K562 (cell line): ENCODE data around the gene LY6G5B.

Experiments used
- ETV6 ChIP-seq, 3 experiments: fragments of 150-350 bp in 1 of 3; sonication (generic) in 1 of 3; formaldehyde crosslinking in 1 of 3; IDR thresholded peaks; 2 replicates each; pipeline versions ENCODE4 v1.6.1 to v1.8.0; 2014 to 2022; ENCODE audit warnings: borderline replicate concordance in 2 of 3, low read depth in 2 of 3, antibody characterized with exemption in 1 of 3, low read length in 1 of 3, mild to moderate bottlenecking in 1 of 3, missing genetic modification reagents in 1 of 3
- FOSL1 ChIP-seq: fragments of 200-800 bp; sonication (Bioruptor generic); conservative IDR thresholded peaks from 2 replicates; pipeline ENCODE4 v1.6.1; 2016; ENCODE audit warnings: missing genetic modification characterization, missing compliant biosample characterization
- GTF2F1 ChIP-seq: IDR thresholded peaks from 2 replicates; pipeline ENCODE4 v1.6.1; 2011; ENCODE audit warnings: low read depth, low read length, improper control_type of control experiment
- MEF2A ChIP-seq: IDR thresholded peaks from 2 replicates; pipeline ENCODE4 v1.6.1; 2011; ENCODE audit warnings: low read depth, mild to moderate bottlenecking, low read length, moderate library complexity; ENCODE audit not compliant: control insufficient read depth
- NRF1 ChIP-seq, 2 experiments: fragments of 450-650 bp; IDR thresholded peaks in 1 of 2; conservative IDR thresholded peaks in 1 of 2; 2 replicates each; pipeline ENCODE4 v1.6.1; 2014; ENCODE audit warnings: mild to moderate bottlenecking in 2 of 2
- SMC3 ChIP-seq: conservative IDR thresholded peaks from 2 replicates; pipeline ENCODE4 v1.6.1; 2011; ENCODE audit warnings: low read depth, low read length, improper control_type of control experiment; ENCODE audit not compliant: insufficient read depth
- SP2 ChIP-seq: IDR thresholded peaks from 2 replicates; pipeline ENCODE4 v1.6.1; 2011; ENCODE audit warnings: mild to moderate bottlenecking, low read depth, low read length, moderate library complexity; ENCODE audit not compliant: poor library complexity, severe bottlenecking; ENCODE audit errors: extremely low read depth
- TEAD1 ChIP-seq, 2 experiments: fragments of 450-650 bp in 1 of 2; sonication (generic) in 1 of 2; formaldehyde crosslinking; IDR thresholded peaks; 2 replicates each; pipeline versions ENCODE4 v1.4.0 to v1.8.0; 2020 to 2022; ENCODE audit warnings: mild to moderate bottlenecking in 2 of 2, missing genetic modification reagents in 1 of 2
- ZNF766 ChIP-seq: fragments of 200-800 bp; sonication (Bioruptor generic); conservative IDR thresholded peaks from 2 replicates; pipeline ENCODE4 v1.6.1; 2016; ENCODE audit warnings: missing genetic modification characterization, missing compliant biosample characterization
- TF ChIP-seq, protein P1 (sequence below), 3 experiments: fragments of 200-800 bp in 1 of 3; fragments of 250-450 bp in 1 of 3; fragments of 450-650 bp in 1 of 3; sonication (Bioruptor Pico) in 1 of 3; sonication (Bioruptor generic) in 1 of 3; formaldehyde crosslinking in 1 of 3; IDR thresholded peaks; 2 replicates each; pipeline versions ENCODE4 v1.6.1 to v1.8.0; 2016 to 2022; ENCODE audit warnings: mild to moderate bottlenecking in 2 of 3, missing genetic modification characterization in 2 of 3, missing compliant biosample characterization in 1 of 3, moderate library complexity in 1 of 3
- TF ChIP-seq, protein P2 (sequence below): fragments of 250-450 bp; sonication (Bioruptor Pico); IDR thresholded peaks from 2 replicates; pipeline ENCODE4 v1.8.0; 2021; ENCODE audit warnings: borderline replicate concordance, mild to moderate bottlenecking, moderate library complexity; ENCODE audit not compliant: poor library complexity, severe bottlenecking
- TF ChIP-seq, protein P3 (sequence below), 3 experiments: IDR thresholded peaks in 2 of 3; conservative IDR thresholded peaks in 1 of 3; 2 replicates each; pipeline ENCODE4 v1.5.1; 2011 to 2012; ENCODE audit warnings: low read length in 3 of 3, mild to moderate bottlenecking in 3 of 3, control low read depth in 2 of 3, improper control_type of control experiment in 1 of 3, inconsistent platforms in 1 of 3, low read depth in 1 of 3, mixed read lengths in 1 of 3, moderate library complexity in 1 of 3; ENCODE audit not compliant: insufficient read depth in 2 of 3
- TF ChIP-seq, protein P4 (sequence below): fragments of 250-450 bp; sonication (Bioruptor Pico); IDR thresholded peaks from 2 replicates; pipeline ENCODE4 v1.5.0; 2020; ENCODE audit warnings: mild to moderate bottlenecking, borderline replicate concordance

DNA sequence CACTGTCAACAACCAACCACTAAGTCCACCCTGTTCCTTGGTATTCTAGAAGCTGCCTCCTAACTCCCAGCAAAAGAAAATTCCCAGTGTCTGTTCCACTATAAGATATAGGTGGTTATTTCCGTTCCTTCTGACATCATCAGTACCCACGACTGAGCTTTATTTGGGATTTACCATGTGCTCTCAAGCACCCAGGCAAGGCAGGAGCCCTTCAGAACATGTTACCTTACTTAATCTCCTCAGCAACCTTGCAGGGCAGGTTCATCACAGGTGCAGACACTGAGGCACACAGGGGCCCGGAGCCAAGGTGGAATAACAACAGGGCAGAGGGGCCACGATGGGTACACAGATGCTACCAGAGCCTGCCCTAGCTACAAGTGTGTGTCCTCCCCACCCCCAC is 22.6 kb downstream of the LY6G5B start:
- TF ChIP-seq FOSL1 (tag) (no peak), SMC3 (no peak), ETV6 (IDR thresholded peaks at IDR 0.05; ENCODE audit: borderline replicate concordance in 1 of 2, low read depth in 2 of 2, low read length in 1 of 2) (no peak), ETV6 (CRISPR knock-in tag; IDR thresholded peaks at IDR 0.05; ENCODE audit: borderline replicate concordance) (no peak), SP2 (no peak), MEF2A (no peak), ZNF766 (CRISPR knock-in tag) (no peak), NRF1 (conservative IDR thresholded peaks at IDR 0.05 in 1 of 2, IDR thresholded peaks at IDR 0.05 in 1 of 2) (no peak), GTF2F1 (no peak), TEAD1 (CRISPR knock-in tag; IDR thresholded peaks at IDR 0.05) (no peak)
- TF ChIP-seq, protein P1, sequence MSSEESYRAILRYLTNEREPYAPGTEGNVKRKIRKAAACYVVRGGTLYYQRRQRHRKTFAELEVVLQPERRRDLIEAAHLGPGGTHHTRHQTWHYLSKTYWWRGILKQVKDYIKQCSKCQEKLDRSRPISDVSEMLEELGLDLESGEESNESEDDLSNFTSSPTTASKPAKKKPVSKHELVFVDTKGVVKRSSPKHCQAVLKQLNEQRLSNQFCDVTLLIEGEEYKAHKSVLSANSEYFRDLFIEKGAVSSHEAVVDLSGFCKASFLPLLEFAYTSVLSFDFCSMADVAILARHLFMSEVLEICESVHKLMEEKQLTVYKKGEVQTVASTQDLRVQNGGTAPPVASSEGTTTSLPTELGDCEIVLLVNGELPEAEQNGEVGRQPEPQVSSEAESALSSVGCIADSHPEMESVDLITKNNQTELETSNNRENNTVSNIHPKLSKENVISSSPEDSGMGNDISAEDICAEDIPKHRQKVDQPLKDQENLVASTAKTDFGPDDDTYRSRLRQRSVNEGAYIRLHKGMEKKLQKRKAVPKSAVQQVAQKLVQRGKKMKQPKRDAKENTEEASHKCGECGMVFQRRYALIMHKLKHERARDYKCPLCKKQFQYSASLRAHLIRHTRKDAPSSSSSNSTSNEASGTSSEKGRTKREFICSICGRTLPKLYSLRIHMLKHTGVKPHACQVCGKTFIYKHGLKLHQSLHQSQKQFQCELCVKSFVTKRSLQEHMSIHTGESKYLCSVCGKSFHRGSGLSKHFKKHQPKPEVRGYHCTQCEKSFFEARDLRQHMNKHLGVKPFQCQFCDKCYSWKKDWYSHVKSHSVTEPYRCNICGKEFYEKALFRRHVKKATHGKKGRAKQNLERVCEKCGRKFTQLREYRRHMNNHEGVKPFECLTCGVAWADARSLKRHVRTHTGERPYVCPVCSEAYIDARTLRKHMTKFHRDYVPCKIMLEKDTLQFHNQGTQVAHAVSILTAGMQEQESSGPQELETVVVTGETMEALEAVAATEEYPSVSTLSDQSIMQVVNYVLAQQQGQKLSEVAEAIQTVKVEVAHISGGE (CRISPR knock-in tag; IDR thresholded peaks at IDR 0.05): no peak
- TF ChIP-seq, protein P2, sequence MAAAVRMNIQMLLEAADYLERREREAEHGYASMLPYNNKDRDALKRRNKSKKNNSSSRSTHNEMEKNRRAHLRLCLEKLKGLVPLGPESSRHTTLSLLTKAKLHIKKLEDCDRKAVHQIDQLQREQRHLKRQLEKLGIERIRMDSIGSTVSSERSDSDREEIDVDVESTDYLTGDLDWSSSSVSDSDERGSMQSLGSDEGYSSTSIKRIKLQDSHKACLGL (CRISPR knock-in tag): no peak
- TF ChIP-seq, protein P3, sequence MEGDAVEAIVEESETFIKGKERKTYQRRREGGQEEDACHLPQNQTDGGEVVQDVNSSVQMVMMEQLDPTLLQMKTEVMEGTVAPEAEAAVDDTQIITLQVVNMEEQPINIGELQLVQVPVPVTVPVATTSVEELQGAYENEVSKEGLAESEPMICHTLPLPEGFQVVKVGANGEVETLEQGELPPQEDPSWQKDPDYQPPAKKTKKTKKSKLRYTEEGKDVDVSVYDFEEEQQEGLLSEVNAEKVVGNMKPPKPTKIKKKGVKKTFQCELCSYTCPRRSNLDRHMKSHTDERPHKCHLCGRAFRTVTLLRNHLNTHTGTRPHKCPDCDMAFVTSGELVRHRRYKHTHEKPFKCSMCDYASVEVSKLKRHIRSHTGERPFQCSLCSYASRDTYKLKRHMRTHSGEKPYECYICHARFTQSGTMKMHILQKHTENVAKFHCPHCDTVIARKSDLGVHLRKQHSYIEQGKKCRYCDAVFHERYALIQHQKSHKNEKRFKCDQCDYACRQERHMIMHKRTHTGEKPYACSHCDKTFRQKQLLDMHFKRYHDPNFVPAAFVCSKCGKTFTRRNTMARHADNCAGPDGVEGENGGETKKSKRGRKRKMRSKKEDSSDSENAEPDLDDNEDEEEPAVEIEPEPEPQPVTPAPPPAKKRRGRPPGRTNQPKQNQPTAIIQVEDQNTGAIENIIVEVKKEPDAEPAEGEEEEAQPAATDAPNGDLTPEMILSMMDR (IDR thresholded peaks at IDR 0.05 in 2 of 3, conservative IDR thresholded peaks at IDR 0.05 in 1 of 3; ENCODE audit: insufficient read depth in 2 of 3, low read depth in 1 of 3, low read length in 3 of 3): no peak
- TF ChIP-seq, protein P4, sequence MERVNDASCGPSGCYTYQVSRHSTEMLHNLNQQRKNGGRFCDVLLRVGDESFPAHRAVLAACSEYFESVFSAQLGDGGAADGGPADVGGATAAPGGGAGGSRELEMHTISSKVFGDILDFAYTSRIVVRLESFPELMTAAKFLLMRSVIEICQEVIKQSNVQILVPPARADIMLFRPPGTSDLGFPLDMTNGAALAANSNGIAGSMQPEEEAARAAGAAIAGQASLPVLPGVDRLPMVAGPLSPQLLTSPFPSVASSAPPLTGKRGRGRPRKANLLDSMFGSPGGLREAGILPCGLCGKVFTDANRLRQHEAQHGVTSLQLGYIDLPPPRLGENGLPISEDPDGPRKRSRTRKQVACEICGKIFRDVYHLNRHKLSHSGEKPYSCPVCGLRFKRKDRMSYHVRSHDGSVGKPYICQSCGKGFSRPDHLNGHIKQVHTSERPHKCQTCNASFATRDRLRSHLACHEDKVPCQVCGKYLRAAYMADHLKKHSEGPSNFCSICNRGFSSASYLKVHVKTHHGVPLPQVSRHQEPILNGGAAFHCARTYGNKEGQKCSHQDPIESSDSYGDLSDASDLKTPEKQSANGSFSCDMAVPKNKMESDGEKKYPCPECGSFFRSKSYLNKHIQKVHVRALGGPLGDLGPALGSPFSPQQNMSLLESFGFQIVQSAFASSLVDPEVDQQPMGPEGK (CRISPR knock-in tag): no peak
